Activated CD4-positive, alpha-beta T cell treated with anti-CD3 and anti-CD28 coated beads, Interleukin-2, Interleukin-6, amounts not matched to agents 100 ng/mL and 50 ng/mL, durations not matched to agents 16 hours and 8 hours (primary cell): ENCODE data around the gene SUN1.
"Not testable (repeated sequence)": the region's sequence is repeated elsewhere in the genome, so short reads cannot be mapped to it uniquely, and the experiment has no call there.

Source experiments
- DNase-seq: peaks from one replicate; pipeline ENCODE4 v3.0.0-alpha.2; 2020

Gene SUN1

GRCh38 chr7:803796-804195, 28.5 kb upstream of the SUN1 start:
- DNase-seq, result not testable (repeated sequence)

DNA sequence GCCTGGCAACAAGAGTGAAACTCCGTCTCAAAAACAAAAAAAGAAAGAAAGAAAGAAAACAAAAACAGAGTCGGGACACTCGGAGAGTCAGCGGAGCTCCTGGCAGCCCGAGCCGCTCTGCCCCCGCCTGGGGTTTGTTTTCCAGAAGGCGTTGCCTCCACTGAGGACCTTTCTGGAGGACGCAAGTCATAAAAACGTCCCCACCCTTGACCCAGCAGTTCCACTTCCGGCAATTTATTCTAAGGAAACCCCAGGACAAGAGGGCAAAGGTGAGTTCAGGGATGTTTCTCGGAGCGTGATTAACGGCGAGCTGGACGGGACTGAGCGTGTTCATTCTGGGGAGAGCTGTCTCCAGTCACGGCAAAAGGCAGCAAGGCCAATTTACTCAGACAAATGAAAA, 27.0 kb upstream of the SUN1 start:
- DNase-seq, result no peak

- DNase-seq, result no peak
Measured at GRCh38 chr7:815284-816216, 16.7 kb upstream of the SUN1 start.

GRCh38 chr7:816300-816750, 16.0 kb upstream of the SUN1 start:
- DNase-seq, result peak; percentile 99

- DNase-seq, result peak; percentile 50
Measured at GRCh38 chr7:816751-817671, 15.3 kb upstream of the SUN1 start.

DNA sequence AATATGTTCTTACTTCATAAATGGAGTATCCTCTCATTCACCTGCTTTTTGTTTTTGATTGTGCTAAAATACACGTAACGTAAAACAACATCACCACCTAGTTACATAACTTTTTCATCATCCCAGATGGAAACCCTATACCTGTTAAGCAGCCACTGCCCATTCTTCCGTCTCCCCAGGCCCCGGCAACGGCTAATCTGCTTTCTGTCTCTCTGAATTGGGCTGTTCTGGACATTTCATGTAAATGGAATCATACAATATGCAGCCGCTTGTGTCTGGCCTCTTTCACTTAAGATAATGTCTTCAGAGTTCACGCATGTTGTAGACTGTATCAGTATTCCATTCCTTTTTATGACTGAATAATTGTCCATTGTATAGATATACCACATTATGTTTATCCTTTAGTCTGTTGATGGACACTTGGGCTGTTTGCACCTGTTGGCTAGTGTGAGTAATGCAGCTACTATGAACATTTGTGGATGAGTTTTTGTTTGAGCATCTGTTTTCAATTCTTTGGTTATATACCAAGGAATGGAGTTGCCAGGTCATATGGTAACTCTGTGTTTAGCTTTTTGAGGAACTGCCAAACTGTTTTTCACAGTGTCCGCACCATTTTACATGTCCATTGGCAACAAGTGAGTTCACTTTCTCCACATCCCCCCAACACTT, 14.1 kb upstream of the SUN1 start:
- peak; percentile 30 for DNase-seq

- no peak for DNase-seq
Measured at GRCh38 chr7:820341-820740, 11.9 kb upstream of the SUN1 start.

DNA sequence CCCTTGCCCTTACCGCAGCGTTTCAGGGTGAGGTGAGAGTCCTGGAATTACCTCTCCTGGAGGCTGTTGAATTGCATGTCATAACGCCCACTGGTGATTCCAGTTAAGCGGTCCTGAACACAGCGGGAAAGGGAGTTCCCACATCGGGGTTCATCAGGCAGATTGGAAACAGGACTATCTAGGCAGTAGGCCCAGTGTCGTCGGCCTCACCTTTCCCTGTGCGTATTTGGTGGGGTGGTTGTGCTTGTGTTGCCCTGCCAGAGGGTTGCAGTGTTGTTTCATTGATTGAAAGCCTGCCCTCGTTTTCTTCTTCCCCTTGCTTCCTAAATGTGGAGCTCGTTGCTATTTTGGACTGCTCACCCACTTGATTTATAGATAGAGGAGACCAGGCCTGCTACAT, 10.6 kb upstream of the SUN1 start:
- no peak for DNase-seq

DNA sequence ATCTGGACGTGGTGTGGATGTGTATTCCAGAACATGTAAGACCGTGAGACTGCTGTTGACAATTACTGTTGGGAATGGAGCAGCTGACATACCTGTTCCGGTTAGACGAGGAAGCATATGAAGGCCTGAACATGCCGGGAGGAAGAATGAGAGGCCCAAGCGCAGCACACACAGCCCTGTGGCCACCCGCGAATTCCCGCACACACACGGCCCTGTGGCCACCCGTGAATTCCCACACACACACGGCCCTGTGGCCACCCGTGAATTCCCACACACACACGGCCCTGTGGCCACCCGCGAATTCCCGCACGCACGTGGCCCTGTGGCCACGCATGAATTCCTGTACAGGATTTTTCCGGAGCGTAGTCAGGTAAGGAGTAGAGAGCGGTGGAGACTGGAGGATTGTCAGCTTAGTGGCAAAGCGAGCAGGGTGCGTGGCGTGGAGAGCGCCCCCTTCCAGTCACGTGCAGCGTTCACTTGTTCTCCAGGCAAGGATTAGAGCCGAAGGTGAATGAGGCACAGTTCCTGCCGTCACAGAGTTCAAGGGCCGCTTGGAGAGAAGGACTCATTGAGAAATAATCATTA, 9.5 kb upstream of the SUN1 start:
- DNase-seq, result no peak

GRCh38 chr7:823649-824048, 8.6 kb upstream of the SUN1 start:
- DNase-seq, result no peak

DNA sequence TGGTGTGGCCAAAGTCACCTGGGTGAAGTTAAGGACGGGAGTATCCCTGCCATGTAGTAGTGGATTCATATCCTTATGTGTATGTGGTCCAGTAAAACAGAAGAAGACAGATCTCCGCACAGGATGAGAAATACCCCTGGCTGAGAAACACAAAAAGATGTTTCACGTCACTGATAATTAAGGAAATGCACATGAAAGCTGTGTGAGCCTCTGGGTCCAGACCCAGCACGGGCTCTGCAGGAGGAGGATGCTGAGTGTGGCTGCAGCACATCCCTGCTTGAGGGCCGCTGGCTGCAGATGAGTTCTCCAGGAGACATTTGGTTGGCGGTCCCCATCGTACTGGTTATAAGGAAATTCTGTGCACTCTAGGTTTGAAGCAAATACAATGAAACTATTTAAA, 8.2 kb upstream of the SUN1 start:
- DNase-seq, result no peak

DNA sequence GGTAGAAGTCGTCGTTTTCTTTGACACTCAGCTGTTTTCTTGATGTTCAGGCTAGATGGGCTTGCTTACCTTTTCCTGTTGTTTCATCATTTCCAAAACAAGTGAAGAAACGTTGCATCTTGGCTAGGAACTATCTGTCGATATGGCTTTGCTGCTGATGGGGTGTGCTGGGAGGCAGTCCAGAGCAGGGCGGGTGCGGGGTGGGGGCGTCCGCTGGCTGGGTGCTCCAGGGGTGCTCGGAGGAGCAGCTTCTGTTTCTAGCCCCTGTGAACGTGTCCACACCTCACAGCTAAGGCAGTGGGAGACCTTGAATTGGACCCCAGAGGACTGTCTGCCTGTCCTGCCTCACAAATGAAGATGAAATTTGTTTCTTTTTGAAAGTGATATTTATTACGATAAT, 7.6 kb upstream of the SUN1 start:
- no peak for DNase-seq

GRCh38 chr7:825386-825785, 6.9 kb upstream of the SUN1 start:
- no peak for DNase-seq

DNA sequence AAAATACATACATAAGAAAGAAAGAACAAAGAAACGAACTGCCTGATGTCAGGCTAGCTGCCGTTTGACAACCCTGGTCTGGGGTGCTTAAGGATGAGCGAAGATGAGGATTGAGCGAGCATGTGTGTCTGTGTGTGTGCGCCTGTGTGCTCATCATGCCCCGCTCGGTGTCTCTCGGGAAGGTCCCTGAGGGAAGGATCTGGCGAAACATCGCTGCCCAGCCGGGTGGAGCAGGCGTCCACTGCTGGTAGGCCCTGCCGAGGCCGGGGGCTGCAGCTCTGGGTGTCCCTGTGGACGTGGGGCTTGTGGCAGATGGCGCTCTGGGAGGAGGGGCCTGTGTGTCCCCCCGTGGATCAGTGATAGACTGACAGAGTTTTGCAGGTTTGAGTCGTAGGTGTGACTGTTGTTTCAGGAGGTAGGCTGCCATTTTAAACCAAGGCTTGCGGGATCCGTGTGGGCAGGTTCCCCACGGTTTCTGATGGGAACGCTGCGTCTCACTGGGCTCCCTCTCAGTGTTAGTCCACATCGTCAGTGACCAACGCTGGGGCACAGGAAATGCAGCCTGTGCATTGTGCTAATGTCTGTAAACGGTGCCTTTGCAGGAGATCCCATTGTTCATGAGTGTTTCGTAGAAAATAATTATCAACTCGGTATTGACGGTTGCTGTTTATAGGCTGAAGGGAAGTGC, 5.9 kb upstream of the SUN1 start:
- no peak for DNase-seq

GRCh38 chr7:828793-829561, 3.3 kb upstream of the SUN1 start:
- DNase-seq, result no peak

- DNase-seq, result no peak
Measured at GRCh38 chr7:830069-830468, 2.2 kb upstream of the SUN1 start.

GRCh38 chr7:831596-832166, 595 bp upstream of the SUN1 start:
- peak; percentile 79 for DNase-seq

DNA sequence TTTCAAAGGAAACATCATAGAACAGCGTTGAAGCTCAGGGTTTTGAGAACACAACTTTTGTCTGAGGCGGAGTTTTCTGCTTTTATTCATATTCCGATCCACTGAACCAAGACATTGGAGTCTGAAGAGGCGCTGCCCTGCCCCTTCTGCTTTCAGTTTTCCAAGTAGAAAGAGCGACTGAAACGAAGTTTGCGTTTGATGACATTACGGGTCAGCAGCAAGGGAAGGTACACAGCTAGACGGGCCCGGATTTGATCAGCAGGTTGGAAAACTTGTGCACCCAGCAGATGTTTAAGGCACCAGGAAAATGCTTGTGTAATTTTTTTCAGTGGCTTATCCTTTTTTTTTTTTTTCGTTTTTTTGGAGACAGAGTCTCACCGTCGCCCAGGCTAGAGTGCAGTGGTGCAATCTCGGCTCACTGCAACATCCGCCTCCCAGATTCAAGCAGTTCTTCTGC, 720 bp downstream of the SUN1 start:
- no peak for DNase-seq

DNA sequence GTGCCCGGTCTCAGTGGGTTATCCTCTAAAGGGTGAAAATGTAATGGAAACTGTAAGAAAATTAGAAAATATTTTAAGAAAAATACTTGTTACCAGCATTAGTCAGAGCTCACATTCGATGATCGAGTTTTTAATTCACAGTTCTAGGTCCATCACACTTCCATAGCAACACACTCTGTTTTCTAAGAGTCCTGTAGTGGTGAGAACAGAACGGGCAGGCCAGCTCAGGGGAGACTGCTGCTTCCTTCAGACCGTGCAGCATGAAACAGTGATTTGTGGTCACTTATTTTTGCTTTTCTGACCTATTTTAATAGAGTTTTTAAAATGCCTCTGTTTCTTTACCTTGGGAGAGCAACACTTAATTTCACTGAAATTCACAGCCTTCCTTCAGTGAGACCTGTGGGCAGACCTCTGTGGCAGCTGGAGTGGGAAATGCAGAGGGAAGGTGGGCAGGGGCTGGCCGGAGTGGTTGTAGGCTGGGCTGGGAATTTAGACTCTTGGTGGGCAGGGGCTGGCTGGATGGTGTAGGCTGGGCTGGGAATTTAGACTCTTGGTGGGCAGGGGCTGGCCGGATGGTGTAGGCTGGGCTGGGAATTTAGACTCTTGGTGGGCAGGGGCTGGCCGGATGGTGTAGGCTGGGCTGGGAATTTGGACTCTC, 1.5 kb downstream of the SUN1 start:
- no peak for DNase-seq

DNA sequence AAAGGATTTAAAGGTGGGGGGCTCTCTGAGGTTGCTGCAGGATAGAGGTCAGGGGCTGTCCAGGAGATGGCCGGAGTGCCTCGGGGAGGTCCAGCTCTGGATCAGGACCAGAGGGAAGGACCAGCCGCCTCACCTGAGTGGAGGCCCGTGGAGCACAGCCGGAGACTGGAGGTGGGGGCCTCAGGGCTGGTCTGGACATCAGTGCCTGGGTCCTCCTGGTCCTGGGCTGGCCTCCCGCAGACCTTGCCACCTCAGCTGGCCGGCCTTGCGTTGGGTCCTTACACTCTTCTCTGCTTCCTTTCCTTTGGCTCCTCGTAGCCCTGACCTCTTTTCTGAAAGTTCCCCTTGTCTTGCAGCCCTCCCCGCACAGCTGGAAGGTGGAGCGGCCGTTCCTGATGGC, 2.0 kb downstream of the SUN1 start:
- no peak for DNase-seq
